RWPE2 (cell line): Measurements from ENCODE around the gene TTC27.

Experiments used
- ATAC-seq: fragments of 200-7000 bp; cut with Tn5 transposase; 3 replicates; pipeline ENCODE4 v1.9.1; 2021; ENCODE audit warnings: low read depth
- DNase-seq: peaks from one replicate; pipeline ENCODE4 v3.0.0-alpha.2; 2020; ENCODE audit warnings: low spot score
- H3K27ac ChIP-seq: fragments of 450-650 bp; 2 replicates; pipeline ENCODE4 v1.5.1; 2017; ENCODE audit warnings: mild to moderate bottlenecking; ENCODE audit not compliant: poor library complexity, severe bottlenecking
- H3K27me3 ChIP-seq: fragments of 250-450 bp; sonication (Bioruptor Pico); 2 replicates; pipeline ENCODE4 v1.5.1; 2021; ENCODE audit warnings: mild to moderate bottlenecking, moderate library complexity; ENCODE audit not compliant: insufficient read depth, poor library complexity, severe bottlenecking
- H3K36me3 ChIP-seq: fragments of 250-450 bp; sonication (Bioruptor Pico); 2 replicates; pipeline ENCODE4 v1.5.1; 2020; ENCODE audit warnings: low read depth, mild to moderate bottlenecking, moderate library complexity
- H3K4me1 ChIP-seq: fragments of 250-450 bp; sonication (Bioruptor Pico); 2 replicates; pipeline ENCODE4 v1.5.1; 2021; ENCODE audit warnings: mild to moderate bottlenecking, moderate library complexity; ENCODE audit not compliant: insufficient read depth, poor library complexity, severe bottlenecking
- H3K4me3 ChIP-seq: fragments of 250-450 bp; sonication (Bioruptor Pico); 2 replicates; pipeline ENCODE4 v1.5.1; 2021; ENCODE audit warnings: mild to moderate bottlenecking, moderate library complexity; ENCODE audit not compliant: severe bottlenecking
- H3K9me3 ChIP-seq: fragments of 250-450 bp; sonication (Bioruptor Pico); 2 replicates; pipeline ENCODE4 v1.5.1; 2021; ENCODE audit warnings: mild to moderate bottlenecking, moderate library complexity; ENCODE audit not compliant: severe bottlenecking
- TF ChIP-seq, protein P1 (sequence below): fragments of 450-650 bp; IDR thresholded peaks from one replicate; pipeline ENCODE4 v1.5.1; 2017; ENCODE audit warnings: mild to moderate bottlenecking, moderate library complexity; ENCODE audit not compliant: poor library complexity, severe bottlenecking

Gene TTC27

DNA sequence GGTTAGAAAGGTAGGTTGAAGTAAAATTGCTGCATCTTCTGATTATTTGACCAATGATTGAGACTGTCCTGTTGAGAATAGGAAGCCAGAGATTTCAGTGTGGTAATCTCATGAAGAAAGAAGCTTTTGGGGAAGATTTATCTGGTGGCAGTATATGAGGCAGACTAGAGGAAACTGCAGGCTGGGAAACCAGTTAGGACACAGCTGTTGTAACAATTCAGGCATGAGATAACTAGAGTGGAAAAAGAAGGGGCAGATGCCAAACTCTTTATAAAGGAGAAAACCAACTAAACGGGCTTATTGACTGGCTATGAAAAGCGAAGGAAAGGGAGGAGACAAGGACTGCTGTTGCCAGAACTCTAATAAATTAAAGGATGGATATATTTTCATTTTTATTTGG, 155.6 kb downstream of the TTC27 start:
- H3K27me3 ChIP-seq, result no peaks in the 10 kb centered on the region
- DNase-seq (no peak), ATAC-seq (no peak)
- peaks cover 4% of the 10 kb centered on the region; the same call in 1 of the 2 replicates for H3K36me3 ChIP-seq
- no peak overlapping the region for H3K27ac ChIP-seq
- TF ChIP-seq, protein P1, sequence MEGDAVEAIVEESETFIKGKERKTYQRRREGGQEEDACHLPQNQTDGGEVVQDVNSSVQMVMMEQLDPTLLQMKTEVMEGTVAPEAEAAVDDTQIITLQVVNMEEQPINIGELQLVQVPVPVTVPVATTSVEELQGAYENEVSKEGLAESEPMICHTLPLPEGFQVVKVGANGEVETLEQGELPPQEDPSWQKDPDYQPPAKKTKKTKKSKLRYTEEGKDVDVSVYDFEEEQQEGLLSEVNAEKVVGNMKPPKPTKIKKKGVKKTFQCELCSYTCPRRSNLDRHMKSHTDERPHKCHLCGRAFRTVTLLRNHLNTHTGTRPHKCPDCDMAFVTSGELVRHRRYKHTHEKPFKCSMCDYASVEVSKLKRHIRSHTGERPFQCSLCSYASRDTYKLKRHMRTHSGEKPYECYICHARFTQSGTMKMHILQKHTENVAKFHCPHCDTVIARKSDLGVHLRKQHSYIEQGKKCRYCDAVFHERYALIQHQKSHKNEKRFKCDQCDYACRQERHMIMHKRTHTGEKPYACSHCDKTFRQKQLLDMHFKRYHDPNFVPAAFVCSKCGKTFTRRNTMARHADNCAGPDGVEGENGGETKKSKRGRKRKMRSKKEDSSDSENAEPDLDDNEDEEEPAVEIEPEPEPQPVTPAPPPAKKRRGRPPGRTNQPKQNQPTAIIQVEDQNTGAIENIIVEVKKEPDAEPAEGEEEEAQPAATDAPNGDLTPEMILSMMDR, result no peak
- no peaks in the 10 kb centered on the region for H3K4me1 ChIP-seq
- no peak overlapping the region for H3K4me3 ChIP-seq
- H3K9me3 ChIP-seq, result no peaks in the 10 kb centered on the region

DNA sequence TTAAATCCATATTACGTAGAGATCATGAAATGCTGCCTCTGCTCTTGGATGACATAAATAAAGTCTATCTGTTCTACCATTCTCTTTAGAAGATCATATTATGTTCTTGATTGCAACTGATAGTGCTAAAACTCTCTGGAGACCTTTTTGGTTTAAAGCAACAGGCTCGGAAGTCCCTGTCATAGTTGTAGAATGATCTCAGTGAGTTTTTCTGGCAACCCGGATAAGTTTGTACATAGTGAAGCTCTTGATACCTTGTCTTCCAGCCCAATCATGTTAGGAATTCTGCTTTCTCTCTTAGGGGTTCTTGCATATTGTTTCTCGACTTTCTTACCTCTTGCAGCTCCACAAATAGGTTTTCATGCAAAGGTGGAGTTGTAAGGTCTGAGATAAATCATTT, 156.1 kb downstream of the TTC27 start:
- no peak for ATAC-seq
- H3K9me3 ChIP-seq, result no peaks in the 10 kb centered on the region
- no peaks in the 10 kb centered on the region for H3K27me3 ChIP-seq
- H3K4me3 ChIP-seq, result no peak overlapping the region
- H3K4me1 ChIP-seq, result no peaks in the 10 kb centered on the region
- no peak overlapping the region for H3K27ac ChIP-seq
- TF ChIP-seq, protein P1, result no peak
- H3K36me3 ChIP-seq, result peaks cover 4% of the 10 kb centered on the region; the same call in 1 of the 2 replicates
- DNase-seq, result no peak

DNA sequence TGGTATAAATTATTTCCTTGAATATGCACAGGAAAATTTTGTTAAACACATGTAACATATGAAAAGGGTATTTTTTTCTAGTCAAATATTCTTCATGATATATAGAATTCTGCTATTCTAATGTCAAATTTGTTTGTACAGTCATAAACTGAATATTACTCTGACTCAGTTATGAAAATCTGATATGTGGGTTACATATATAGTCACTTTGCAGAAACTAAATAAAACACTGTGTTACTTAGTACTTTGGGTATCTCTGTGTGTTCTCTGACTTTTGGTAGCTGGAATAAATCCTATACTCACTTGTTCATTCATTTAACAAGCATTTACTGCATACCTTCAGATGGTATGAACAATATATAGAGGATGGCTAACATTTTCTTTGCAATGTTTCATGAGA, 159.4 kb downstream of the TTC27 start:
- H3K9me3 ChIP-seq, result no peaks in the 10 kb centered on the region
- H3K27ac ChIP-seq, result no peak overlapping the region
- H3K4me3 ChIP-seq, result no peak overlapping the region
- peaks cover 4% of the 10 kb centered on the region; the same call in 1 of the 2 replicates for H3K36me3 ChIP-seq
- DNase-seq, result no peak
- TF ChIP-seq, protein P1, result no peak
- no peaks in the 10 kb centered on the region for H3K27me3 ChIP-seq
- no peaks in the 10 kb centered on the region for H3K4me1 ChIP-seq
- no peak for ATAC-seq

DNA sequence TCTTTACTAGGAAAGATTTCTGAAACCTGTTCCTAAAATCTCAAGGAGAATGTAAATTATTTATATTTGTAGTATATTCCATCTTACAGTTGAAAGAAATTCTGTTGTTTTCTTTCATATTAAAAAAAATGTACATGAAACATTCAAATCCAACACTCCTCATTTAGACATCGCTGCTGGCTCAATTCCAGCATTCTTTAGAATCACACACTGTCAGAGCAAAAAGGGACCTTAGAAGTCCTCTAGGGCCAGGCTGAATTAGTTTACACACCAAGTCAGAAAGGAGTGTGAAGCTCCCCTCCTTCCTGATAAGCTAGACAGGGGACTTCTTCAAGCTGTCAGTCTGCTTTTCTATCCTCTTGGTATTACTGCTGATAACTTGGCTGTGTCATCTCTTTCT, 160.3 kb downstream of the TTC27 start:
- no peaks in the 10 kb centered on the region for H3K27me3 ChIP-seq
- H3K9me3 ChIP-seq, result no peaks in the 10 kb centered on the region
- H3K4me1 ChIP-seq, result no peaks in the 10 kb centered on the region
- ATAC-seq (no peak), DNase-seq (no peak)
- TF ChIP-seq, protein P1, result no peak
- H3K27ac ChIP-seq, result no peak overlapping the region
- H3K36me3 ChIP-seq, result no peaks in the 10 kb centered on the region; the same call in 1 of the 2 replicates
- no peak overlapping the region for H3K4me3 ChIP-seq

DNA sequence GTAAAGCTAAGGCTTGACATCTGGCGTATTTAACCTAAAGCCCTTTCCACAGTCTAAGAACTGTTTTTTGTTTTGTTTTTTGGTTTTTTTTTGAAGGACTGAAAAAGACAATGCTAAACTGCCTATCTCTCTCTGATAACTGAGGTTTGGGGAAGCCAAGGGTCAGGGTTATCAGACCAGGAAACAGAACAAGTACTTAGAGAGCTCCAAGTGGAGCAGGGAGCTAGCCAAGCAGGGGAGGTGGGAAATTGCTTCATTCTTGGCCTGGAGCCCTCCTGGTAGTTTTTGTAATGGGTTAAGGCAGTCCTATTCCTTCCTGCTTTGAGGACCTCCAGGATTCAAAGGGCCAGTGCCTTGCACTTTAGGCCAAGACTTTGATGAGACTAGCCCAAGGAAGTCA, 164.6 kb downstream of the TTC27 start:
- H3K9me3 ChIP-seq, result no peaks in the 10 kb centered on the region

More for the DNA sequence above, 164.6 kb downstream of the TTC27 start:
- no peak overlapping the region for H3K4me3 ChIP-seq
- H3K27ac ChIP-seq, result no peak overlapping the region
- TF ChIP-seq, protein P1, result no peak
- ATAC-seq, result no peak
- H3K4me1 ChIP-seq, result no peaks in the 10 kb centered on the region
- no peaks in the 10 kb centered on the region for H3K36me3 ChIP-seq
- no peak for DNase-seq
- H3K27me3 ChIP-seq, result no peaks in the 10 kb centered on the region
